GM18511 (cell line): ENCODE data around the gene AP2M1.
"Not testable (repeated sequence)": the region's sequence is repeated elsewhere in the genome, so short reads cannot be mapped to it uniquely, and the experiment has no call there.

Experiments used
- ATAC-seq: cut with Tn5 transposase; IDR thresholded peaks from one replicate; pipeline ENCODE4 v1.9.1; 2021; ENCODE audit warnings: mild to moderate bottlenecking, moderate library complexity; ENCODE audit not compliant: unreplicated experiment

AP2M1 gene

DNA sequence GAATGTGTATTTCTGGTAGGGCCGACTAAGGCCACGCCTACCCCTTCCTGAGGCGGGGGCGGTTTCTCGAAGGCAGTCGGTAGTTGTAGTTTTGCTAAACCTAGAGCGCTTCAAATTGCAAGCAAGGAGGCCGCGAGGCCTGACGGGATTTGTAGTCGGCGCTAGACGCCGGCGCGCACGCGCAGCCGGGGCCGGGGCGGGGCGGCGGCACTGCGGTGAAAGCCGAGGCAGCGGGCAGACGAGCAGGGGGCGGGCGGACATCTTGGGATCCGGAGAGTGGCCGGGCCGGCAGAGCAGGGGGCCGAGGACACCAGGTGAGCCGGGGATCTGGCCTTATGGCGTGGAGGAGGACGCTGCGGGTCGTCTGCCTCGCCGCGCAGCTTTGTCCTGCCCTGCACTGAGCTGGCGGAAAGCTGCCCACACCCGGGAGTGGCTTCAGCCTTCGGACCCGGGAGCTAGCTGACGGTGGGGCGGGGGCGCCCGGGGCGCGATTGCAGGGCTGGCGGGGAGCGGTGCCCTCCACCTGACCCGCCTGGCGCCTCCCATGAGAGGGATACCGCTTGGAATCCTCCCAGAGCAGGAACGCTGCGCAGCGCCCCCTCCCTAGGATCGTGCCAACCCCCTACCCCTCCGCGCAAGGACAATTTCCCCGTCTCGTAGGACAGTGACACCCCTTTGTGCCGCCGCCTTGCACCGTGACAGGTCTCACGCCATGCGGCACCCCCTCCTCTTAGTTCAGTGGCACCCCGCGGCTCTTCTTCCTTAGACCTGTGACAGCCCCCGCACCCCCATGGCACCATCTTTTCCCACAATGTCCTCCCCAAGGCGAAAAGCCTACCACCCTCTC lies at the start of gene AP2M1:
AP2M1 (plus strand) TSS at position 210 of the 847 bp plus-strand sequence. CDS start 2,139 bp downstream, outside the sequence.
- ATAC-seq, result peak; percentile 97

GRCh38 chr3:184126006-184126405 lies 48.6 kb upstream of the AP2M1 start:
- ATAC-seq, result no peak

GRCh38 chr3:184129012-184129411 lies 45.6 kb upstream of the AP2M1 start:
- ATAC-seq, result no peak

GRCh38 chr3:184132945-184133344 lies 41.7 kb upstream of the AP2M1 start:
- ATAC-seq, result no peak

DNA sequence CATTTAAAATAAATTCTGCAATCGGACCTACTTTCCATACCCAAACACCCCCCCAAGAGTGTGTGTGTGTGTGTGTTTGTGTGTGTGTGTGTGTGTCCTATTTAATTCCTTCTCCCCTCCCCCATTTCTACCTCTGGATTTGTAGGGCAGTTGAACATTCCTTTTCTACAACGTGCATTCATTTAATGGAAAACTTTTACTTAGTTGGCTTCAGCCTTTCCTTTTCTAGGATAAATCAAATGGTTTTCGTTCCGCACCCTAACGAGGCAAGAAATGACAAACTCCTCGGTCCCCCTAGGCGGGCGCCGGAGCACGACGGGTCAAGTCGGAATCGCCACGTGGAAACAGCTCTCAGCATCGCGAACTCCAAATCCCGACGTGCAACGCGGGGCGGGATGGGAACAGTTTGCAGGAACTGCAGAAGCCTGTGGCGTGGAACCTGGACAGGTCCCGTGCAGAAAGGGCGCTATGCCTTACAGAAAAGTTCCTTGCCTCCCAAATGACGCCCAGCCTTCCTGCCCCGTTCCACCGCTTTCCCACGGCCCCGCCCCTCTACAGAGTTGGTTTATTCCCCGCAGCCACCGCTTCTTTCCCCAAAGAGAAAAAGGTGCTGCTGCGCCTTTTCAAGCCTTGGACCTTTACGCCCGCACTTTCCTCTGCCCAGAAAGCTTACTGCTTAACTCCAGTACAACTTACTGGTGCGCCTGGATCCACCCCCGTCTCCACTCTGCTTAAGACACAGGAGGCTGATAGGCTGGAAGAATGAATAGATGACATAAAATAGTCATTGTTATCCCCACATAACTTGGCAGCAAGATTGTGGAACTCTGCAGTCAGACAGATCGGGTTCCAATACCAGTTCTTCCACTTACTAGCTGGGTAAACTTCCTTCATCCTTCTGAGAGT lies 40.6 kb upstream of the AP2M1 start:
- peak; percentile 41 for ATAC-seq

GRCh38 chr3:184134746-184135148 lies 39.9 kb upstream of the AP2M1 start:
- ATAC-seq, result peak; percentile 22

DNA sequence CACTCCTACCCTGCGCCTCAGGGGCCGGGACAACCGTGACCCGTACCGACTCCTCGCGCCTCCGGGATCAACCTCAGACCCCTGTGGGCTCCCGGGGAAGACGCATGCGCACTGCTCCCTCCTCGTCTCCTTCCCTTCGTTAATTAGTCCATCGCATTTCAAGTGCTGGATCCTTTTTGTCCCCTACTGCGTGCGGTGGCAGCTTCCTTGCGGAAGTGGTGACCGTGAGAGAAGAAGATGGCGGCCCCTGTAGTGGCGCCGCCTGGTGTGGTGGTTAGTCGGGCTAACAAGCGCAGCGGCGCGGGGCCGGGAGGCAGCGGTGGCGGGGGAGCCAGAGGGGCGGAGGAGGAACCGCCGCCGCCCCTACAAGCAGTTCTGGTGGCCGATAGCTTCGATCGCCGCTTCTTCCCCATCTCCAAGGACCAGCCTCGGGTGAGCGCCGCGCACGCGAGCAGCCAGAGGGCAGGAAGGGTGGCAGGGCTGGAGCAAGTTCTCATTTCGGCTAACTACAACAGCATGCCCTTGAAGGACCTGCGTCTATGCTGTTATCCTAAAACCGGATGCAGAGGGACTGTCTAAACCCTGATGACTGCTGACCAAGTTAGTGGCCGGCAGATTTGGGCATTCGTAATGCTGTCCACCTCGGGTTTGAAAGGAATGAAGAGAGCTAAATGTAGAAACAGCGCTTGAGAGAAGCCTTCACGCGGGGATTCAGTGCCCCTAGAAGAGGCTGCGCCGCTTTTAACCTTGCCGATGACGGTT lies 39.3 kb upstream of the AP2M1 start, which contains the start of gene EIF2B5:
EIF2B5 (plus strand) TSS at position 210 of the 762 bp plus-strand sequence; CDS start at position 238, 28 bp downstream.
- ATAC-seq, result peak; percentile 92

DNA sequence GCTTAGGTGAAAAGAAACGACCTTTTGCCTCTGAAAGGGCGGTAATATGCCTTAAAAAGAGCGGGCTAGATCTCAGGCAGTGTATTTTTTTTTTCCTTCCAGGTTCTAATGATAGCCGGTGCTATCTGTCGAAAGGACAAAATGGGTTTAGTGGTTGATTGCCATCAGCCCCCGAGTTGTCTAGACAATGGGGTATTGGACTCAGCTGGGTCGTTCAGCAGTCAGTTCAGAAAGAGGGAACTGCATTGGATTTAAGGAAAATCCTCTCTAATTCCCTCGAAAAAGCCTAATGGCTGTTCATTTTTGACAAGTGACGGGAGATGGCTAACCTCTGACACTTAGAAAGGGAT lies 38.8 kb upstream of the AP2M1 start:
- ATAC-seq, result no peak

GRCh38 chr3:184140436-184140835 lies 34.2 kb upstream of the AP2M1 start:
- no peak for ATAC-seq

DNA sequence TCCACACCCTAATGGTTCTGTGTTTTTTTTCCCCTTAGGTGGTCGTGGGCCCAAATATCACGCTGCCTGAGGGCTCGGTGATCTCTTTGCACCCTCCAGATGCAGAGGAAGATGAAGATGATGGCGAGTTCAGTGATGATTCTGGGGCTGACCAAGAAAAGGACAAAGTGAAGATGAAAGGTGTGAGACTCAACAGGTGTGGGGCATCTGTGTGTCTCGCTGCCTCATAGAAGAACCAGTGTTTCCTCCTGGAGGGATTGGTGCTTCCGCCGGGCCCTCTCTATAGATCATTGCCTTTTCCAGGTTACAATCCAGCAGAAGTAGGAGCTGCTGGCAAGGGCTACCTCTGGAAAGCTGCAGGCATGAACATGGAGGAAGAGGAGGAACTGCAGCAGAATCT lies 32.5 kb upstream of the AP2M1 start:
- ATAC-seq, result no peak

- ATAC-seq, result no peak
These were observed 31.3 kb upstream of the AP2M1 start for GRCh38 chr3:184143327-184143726.

DNA sequence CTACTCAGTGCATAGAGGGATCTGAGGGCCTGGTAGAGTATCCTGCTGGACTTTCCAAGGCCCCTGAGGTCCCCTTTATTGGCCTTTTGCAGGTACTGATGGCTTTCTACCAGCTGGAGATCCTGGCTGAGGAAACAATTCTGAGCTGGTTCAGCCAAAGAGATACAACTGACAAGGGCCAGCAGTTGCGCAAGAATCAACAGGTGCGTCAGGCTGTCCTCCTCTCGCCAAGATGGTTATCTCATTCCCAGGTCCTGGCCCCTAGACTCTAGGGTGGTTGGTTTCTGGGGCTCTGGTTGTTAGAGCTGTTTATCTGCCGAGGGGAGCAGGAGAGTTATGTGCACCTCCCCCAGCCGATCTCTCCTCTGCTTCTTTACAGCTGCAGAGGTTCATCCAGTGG lies 30.1 kb upstream of the AP2M1 start:
- no peak for ATAC-seq

DNA sequence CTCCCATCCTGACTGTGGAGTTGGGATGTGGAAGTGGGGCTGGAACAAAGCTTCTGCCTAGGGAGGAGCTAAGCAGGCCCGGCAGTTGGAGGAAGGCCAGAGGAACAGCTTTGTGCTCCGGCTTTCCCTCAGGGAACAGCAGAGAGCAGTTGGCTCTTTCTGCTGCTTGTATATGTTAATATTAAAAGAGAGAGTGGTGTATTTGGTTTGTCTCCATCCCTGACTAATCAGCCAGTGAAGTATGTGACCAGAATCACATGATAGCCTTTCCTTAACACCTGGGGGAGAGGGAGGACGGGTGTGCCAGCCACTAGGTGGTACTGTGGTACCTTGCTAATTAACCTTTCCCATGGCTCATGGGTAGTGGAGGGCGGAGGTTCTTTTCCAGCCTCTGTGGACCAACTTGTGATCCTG lies 29.5 kb upstream of the AP2M1 start:
- no peak for ATAC-seq

- ATAC-seq, result no peak
These were observed 28.8 kb upstream of the AP2M1 start for GRCh38 chr3:184145751-184146270.

DNA sequence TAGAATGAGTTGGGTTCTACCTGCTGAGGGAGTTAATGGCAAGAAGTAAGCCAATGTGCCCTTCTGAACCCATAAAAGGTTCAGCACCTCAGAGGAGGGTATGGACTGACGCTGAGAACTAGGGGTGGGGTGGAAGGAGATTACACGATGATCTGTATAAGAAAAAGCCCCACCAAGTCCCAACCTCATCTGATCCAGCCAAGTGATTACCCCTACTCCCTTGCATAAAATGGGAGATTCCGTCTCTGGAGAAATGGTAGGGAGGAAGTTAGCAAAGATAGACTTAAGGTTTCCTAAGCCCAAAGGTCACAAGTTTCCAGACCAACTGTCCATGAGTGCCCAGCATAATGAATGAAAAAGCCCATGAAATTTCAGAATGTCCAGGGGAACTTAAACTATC lies 26.6 kb upstream of the AP2M1 start:
- no peak for ATAC-seq

DNA sequence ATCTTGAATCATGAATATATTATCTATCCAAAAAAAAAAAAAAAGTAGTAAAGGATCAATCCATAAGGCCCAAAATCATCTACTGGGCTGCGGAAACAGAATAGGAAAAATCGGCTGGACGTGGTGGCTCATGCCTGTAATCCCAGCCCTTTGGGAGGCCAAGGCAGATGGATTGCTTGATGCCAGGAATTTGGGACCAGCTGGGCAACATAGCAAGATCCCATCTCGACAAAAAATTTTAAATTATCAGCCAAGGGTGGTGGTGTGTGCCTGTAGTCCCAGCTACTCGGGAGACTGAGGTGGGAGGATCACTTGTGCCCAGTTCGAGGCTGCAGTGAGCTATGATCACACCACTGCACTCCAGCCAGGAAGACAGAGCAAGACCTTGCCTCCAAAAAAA lies 25.5 kb upstream of the AP2M1 start:
- ATAC-seq, result no peak

GRCh38 chr3:184149770-184150169 lies 24.9 kb upstream of the AP2M1 start:
- not testable (repeated sequence) for ATAC-seq

- peak; percentile 74 for ATAC-seq
These were observed 19.6 kb upstream of the AP2M1 start, which contains the start of gene DVL3 for GRCh38 chr3:184154885-184155643. Gene DVL3 (plus strand): TSS chr3:184155377. CDS start chr3:184155636, 259 bp downstream.

GRCh38 chr3:184155644-184156521 lies 18.8 kb upstream of the AP2M1 start:
- peak; percentile 43 for ATAC-seq
